GM21360 (cell line): ENCODE data around the gene SLX9.

Source experiments
- ATAC-seq: cut with Tn5 transposase; IDR thresholded peaks from one replicate; pipeline ENCODE4 v1.9.1; 2021; ENCODE audit warnings: mild to moderate bottlenecking, moderate library complexity; ENCODE audit not compliant: unreplicated experiment

SLX9 gene

GRCh38 chr21:44987886-44988606, 48.2 kb downstream of the SLX9 start:
- ATAC-seq: no peak

GRCh38 chr21:44988607-44989536, 49.0 kb downstream of the SLX9 start:
- ATAC-seq: no peak

GRCh38 chr21:44989537-44989886, 49.7 kb downstream of the SLX9 start:
- ATAC-seq: no peak

GRCh38 chr21:44989943-44990780, 50.3 kb downstream of the SLX9 start:
- no peak for ATAC-seq

GRCh38 chr21:44990921-44991320, 51.1 kb downstream of the SLX9 start:
- ATAC-seq: no peak

- ATAC-seq: no peak
Observed at GRCh38 chr21:44991538-44992483, 52.0 kb downstream of the SLX9 start.

GRCh38 chr21:44992608-44993031, 52.8 kb downstream of the SLX9 start:
- no peak for ATAC-seq

- ATAC-seq: no peak
Observed at GRCh38 chr21:44993321-44994046, 53.7 kb downstream of the SLX9 start.

- ATAC-seq: no peak
Observed at GRCh38 chr21:44994047-44994694, 54.3 kb downstream of the SLX9 start.

- no peak for ATAC-seq
Observed at GRCh38 chr21:44994695-44995342, 55.0 kb downstream of the SLX9 start.

GRCh38 chr21:44995343-44995941, 55.6 kb downstream of the SLX9 start:
- no peak for ATAC-seq

GRCh38 chr21:44996096-44996495, 56.3 kb downstream of the SLX9 start:
- ATAC-seq: no peak

- no peak for ATAC-seq
Observed at GRCh38 chr21:44996501-44996921, 56.7 kb downstream of the SLX9 start.

GRCh38 chr21:44996983-44997936, 57.4 kb downstream of the SLX9 start:
- no peak for ATAC-seq

- ATAC-seq: no peak
Observed at GRCh38 chr21:44998086-44998620, 58.3 kb downstream of the SLX9 start.

GRCh38 chr21:44998621-44999427, 59.0 kb downstream of the SLX9 start:
- ATAC-seq: no peak
